ENCODE data around the gene C10orf67.

C10orf67 gene

DNA sequence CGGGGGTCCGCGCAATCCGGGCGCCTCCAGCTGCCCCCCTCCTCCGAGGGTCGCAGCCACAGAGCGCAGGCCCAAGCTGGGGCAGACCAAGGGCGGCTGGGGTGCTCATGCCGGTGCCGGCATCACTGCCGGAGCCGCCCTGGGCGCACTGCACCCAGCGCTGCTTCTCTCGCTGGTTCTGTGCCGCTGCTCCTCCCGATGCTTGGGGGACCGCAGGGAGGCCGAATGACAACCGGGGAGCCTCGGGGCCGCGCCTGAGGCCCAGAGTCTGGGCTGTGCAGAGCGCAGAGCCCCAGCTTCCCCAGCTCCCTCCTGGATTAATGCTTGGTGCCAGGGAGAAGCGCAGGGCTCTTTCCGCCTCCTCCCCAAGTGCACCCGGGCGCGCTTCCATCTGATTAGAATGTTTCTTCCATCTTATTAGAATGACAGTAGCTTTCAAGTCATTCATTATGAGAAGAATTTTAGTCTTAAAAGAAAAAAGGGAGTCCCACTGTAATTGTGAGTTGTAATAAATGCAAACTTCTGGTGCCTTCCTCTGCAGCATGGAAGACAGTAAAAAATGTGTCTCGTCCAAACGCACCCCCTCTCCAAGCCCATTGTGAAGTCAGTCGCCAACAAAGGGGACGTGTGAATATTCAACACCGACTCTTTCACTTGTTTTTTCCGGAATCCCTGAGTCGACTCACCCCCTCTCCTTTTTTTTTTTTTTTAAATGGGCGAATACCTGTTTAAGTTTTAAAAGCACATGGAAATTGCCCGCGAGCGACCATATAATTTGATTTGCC is 172.0 kb downstream of the C10orf67 start:
- no peak for ATAC-seq
- TF ChIP-seq GLIS3 (CRISPR knock-in tag; IDR thresholded peaks at IDR 0.05) (no peak), PPARA (CRISPR knock-in tag; IDR thresholded peaks at IDR 0.05; ENCODE audit: borderline replicate concordance) (no peak), ZNF70 (CRISPR knock-in tag; IDR thresholded peaks at IDR 0.05) (no peak), ZC3H10 (CRISPR knock-in tag; IDR thresholded peaks at IDR 0.05) (no peak), CSDC2 (CRISPR knock-in tag; IDR thresholded peaks at IDR 0.05) (no peak), ZNF565 (CRISPR knock-in tag; conservative IDR thresholded peaks at IDR 0.05; ENCODE audit: low read depth) (no peak), ESRRG (CRISPR knock-in tag; IDR thresholded peaks at IDR 0.05) (no peak), OSR1 (CRISPR knock-in tag; IDR thresholded peaks at IDR 0.05) (no peak), ZNF8 (CRISPR knock-in tag; IDR thresholded peaks at IDR 0.05) (no peak)
- TF ChIP-seq, protein P1, sequence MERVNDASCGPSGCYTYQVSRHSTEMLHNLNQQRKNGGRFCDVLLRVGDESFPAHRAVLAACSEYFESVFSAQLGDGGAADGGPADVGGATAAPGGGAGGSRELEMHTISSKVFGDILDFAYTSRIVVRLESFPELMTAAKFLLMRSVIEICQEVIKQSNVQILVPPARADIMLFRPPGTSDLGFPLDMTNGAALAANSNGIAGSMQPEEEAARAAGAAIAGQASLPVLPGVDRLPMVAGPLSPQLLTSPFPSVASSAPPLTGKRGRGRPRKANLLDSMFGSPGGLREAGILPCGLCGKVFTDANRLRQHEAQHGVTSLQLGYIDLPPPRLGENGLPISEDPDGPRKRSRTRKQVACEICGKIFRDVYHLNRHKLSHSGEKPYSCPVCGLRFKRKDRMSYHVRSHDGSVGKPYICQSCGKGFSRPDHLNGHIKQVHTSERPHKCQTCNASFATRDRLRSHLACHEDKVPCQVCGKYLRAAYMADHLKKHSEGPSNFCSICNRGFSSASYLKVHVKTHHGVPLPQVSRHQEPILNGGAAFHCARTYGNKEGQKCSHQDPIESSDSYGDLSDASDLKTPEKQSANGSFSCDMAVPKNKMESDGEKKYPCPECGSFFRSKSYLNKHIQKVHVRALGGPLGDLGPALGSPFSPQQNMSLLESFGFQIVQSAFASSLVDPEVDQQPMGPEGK (CRISPR knock-in tag; IDR thresholded peaks at IDR 0.05; ENCODE audit: borderline replicate concordance): no peak
- TF ChIP-seq, protein P2, sequence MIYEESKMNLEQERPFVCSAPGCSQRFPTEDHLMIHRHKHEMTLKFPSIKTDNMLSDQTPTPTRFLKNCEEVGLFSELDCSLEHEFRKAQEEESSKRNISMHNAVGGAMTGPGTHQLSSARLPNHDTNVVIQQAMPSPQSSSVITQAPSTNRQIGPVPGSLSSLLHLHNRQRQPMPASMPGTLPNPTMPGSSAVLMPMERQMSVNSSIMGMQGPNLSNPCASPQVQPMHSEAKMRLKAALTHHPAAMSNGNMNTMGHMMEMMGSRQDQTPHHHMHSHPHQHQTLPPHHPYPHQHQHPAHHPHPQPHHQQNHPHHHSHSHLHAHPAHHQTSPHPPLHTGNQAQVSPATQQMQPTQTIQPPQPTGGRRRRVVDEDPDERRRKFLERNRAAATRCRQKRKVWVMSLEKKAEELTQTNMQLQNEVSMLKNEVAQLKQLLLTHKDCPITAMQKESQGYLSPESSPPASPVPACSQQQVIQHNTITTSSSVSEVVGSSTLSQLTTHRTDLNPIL (CRISPR knock-in tag; IDR thresholded peaks at IDR 0.05; ENCODE audit: low read depth): no peak

DNA sequence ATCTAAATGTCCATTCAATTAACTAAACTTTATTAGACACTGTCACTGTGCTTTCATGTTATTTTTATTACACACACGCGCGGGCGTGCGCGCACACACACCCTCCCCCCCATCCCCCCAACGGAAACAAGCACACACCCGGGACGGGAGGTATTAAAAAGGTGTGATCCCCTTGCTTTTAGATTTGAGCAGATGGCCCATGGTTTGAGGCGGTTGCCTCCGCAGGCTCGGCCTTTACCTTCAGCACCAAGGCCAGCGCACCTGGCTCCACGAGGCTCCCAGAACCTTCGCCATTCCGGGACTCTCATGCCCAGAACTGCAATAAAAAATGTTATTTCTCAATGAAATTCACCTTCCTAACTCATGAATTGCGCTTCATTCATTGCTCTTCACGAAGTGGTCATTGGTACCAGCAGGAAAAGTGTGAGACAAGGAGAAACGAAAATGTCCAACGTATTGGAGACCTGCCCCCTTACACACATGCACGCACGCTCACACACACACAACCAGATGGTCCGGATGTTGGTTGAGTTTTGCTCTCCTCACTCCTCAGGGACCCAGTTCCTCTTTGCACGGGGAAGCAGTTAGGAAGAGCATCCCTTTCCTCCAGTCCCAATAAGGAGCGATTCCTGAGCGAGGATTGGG is 173.2 kb downstream of the C10orf67 start:
- TF ChIP-seq, protein P1 (CRISPR knock-in tag; IDR thresholded peaks at IDR 0.05; ENCODE audit: borderline replicate concordance): no peak
- TF ChIP-seq ZNF565 (CRISPR knock-in tag; conservative IDR thresholded peaks at IDR 0.05; ENCODE audit: low read depth): no peak
- TF ChIP-seq, protein P3, sequence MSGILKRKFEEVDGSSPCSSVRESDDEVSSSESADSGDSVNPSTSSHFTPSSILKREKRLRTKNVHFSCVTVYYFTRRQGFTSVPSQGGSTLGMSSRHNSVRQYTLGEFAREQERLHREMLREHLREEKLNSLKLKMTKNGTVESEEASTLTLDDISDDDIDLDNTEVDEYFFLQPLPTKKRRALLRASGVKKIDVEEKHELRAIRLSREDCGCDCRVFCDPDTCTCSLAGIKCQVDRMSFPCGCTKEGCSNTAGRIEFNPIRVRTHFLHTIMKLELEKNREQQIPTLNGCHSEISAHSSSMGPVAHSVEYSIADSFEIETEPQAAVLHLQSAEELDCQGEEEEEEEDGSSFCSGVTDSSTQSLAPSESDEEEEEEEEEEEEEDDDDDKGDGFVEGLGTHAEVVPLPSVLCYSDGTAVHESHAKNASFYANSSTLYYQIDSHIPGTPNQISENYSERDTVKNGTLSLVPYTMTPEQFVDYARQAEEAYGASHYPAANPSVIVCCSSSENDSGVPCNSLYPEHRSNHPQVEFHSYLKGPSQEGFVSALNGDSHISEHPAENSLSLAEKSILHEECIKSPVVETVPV (CRISPR knock-in tag; IDR thresholded peaks at IDR 0.05): no peak
- TF ChIP-seq ZFP30 (CRISPR knock-in tag; IDR thresholded peaks at IDR 0.05): no peak
- no peak for TF ChIP-seq ZNF8 (CRISPR knock-in tag; IDR thresholded peaks at IDR 0.05)
- TF ChIP-seq TOX (CRISPR knock-in tag; IDR thresholded peaks at IDR 0.05; ENCODE audit: borderline replicate concordance): no peak
- TF ChIP-seq, protein P2 (CRISPR knock-in tag; IDR thresholded peaks at IDR 0.05; ENCODE audit: low read depth): no peak
- no peak for TF ChIP-seq ZC3H10 (CRISPR knock-in tag; IDR thresholded peaks at IDR 0.05)
- no peak for TF ChIP-seq BACH2 (CRISPR knock-in tag; IDR thresholded peaks at IDR 0.05; ENCODE audit: borderline replicate concordance)
- TF ChIP-seq, protein P4, sequence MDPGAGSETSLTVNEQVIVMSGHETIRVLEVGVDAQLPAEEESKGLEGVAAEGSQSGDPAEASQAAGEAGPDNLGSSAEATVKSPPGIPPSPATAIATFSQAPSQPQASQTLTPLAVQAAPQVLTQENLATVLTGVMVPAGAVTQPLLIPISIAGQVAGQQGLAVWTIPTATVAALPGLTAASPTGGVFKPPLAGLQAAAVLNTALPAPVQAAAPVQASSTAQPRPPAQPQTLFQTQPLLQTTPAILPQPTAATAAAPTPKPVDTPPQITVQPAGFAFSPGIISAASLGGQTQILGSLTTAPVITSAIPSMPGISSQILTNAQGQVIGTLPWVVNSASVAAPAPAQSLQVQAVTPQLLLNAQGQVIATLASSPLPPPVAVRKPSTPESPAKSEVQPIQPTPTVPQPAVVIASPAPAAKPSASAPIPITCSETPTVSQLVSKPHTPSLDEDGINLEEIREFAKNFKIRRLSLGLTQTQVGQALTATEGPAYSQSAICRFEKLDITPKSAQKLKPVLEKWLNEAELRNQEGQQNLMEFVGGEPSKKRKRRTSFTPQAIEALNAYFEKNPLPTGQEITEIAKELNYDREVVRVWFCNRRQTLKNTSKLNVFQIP (CRISPR knock-in tag; IDR thresholded peaks at IDR 0.05; ENCODE audit: borderline replicate concordance, low read depth): no peak
- no peak for TF ChIP-seq CSDC2 (CRISPR knock-in tag; IDR thresholded peaks at IDR 0.05)
- no peak for TF ChIP-seq GLIS3 (CRISPR knock-in tag; IDR thresholded peaks at IDR 0.05)
- no peak for TF ChIP-seq TCF4 (CRISPR knock-in tag; IDR thresholded peaks at IDR 0.05; ENCODE audit: borderline replicate concordance)
- TF ChIP-seq RARB (CRISPR knock-in tag; IDR thresholded peaks at IDR 0.05): no peak
- no peak for TF ChIP-seq ZFP3 (CRISPR knock-in tag; IDR thresholded peaks at IDR 0.05)
- no peak for TF ChIP-seq ZNF70 (CRISPR knock-in tag; IDR thresholded peaks at IDR 0.05)
- TF ChIP-seq, protein P5, sequence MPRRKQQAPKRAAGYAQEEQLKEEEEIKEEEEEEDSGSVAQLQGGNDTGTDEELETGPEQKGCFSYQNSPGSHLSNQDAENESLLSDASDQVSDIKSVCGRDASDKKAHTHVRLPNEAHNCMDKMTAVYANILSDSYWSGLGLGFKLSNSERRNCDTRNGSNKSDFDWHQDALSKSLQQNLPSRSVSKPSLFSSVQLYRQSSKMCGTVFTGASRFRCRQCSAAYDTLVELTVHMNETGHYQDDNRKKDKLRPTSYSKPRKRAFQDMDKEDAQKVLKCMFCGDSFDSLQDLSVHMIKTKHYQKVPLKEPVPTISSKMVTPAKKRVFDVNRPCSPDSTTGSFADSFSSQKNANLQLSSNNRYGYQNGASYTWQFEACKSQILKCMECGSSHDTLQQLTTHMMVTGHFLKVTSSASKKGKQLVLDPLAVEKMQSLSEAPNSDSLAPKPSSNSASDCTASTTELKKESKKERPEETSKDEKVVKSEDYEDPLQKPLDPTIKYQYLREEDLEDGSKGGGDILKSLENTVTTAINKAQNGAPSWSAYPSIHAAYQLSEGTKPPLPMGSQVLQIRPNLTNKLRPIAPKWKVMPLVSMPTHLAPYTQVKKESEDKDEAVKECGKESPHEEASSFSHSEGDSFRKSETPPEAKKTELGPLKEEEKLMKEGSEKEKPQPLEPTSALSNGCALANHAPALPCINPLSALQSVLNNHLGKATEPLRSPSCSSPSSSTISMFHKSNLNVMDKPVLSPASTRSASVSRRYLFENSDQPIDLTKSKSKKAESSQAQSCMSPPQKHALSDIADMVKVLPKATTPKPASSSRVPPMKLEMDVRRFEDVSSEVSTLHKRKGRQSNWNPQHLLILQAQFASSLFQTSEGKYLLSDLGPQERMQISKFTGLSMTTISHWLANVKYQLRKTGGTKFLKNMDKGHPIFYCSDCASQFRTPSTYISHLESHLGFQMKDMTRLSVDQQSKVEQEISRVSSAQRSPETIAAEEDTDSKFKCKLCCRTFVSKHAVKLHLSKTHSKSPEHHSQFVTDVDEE (CRISPR knock-in tag; IDR thresholded peaks at IDR 0.05): no peak
- ATAC-seq: 0 out of 3 replicates have a peak, but pooled peaks have one; percentile 40
